Psoas muscle (tissue), 8 donors: Measurements from ENCODE around the gene SLC2A13. TPM values are rescaled to one million over a fixed set of nuclear protein-coding genes. Genes with fewer than 3 reads are reported as not detected.
"Not testable (repeated sequence)": the region's sequence is repeated elsewhere in the genome, so short reads cannot be mapped to it uniquely, and the experiment has no call there.

Experiments
- ATAC-seq, 4 donors: fragments of 200-7000 bp; cut with Tn5 transposase; one replicate each; pipeline ENCODE4 v1.9.1; 2020; ENCODE audit warnings: moderate library complexity in 3 of 4, mild to moderate bottlenecking in 2 of 4
- DNase-seq, 2 donors: peaks; one replicate each; pipeline ENCODE4 v3.0.0-alpha.2; 2020
- H3K27ac ChIP-seq: fragments of 200-600 bp; one replicate; pipeline ENCODE4 v1.8.0; 2022
- H3K27me3 ChIP-seq, 3 donors: fragments of 200-600 bp in 1 of 3; one replicate each; pipeline versions ENCODE4 v1.6.1 to v1.8.0; 2013 to 2022; ENCODE audit warnings: low read length in 2 of 3, mild to moderate bottlenecking in 2 of 3, moderate library complexity in 1 of 3; ENCODE audit not compliant: insufficient read depth in 3 of 3
- H3K36me3 ChIP-seq, 2 donors: fragments of 200-600 bp in 1 of 2; one replicate each; pipeline versions ENCODE4 v1.6.1 to v1.8.0; 2013 to 2022; ENCODE audit warnings: low read depth in 1 of 2, mild to moderate bottlenecking in 1 of 2, moderate library complexity in 1 of 2; ENCODE audit not compliant: insufficient read depth in 1 of 2
- H3K4me1 ChIP-seq: fragments of 200-600 bp; one replicate; pipeline ENCODE4 v1.8.0; 2022
- H3K4me3 ChIP-seq: fragments of 200-600 bp; one replicate; pipeline ENCODE4 v1.8.0; 2022; ENCODE audit warnings: mild to moderate bottlenecking
- H3K9me3 ChIP-seq: fragments of 200-600 bp; one replicate; pipeline ENCODE4 v1.8.0; 2022
- CTCF ChIP-seq: fragments of 200-600 bp; IDR thresholded peaks from one replicate; pipeline ENCODE4 v1.8.0; 2022; ENCODE audit warnings: antibody characterized with exemption
- WGBS, 3 donors: extraction: QIAGEN DNeasy Blood & Tissue Kit; methylation state at CpG; one replicate each; pipeline versions ENCODE4 v1.1.6 to v1.1.7; 2013; 5-methylcytosine and 5-hydroxymethylcytosine counted together
- intact Hi-C, 2 donors: fragments of 100-400 bp; cut with DNase I; formaldehyde crosslinking; loops; one replicate each; pipeline versions ENCODE4 v1.11.0 to v1.14.2; 2022
- polyA plus RNA-seq, 3 donors: library from polyadenylated mRNA; stranded (reverse); fragments of 200-250 nt; gene quantifications; one replicate each; pipeline ENCODE4 v1.2.3, GENCODE V29; 2013
- total RNA-seq, 4 donors: library from RNA; stranded (reverse); fragmentation: NEBNext Ultra II Directional in 2 of 4; extraction: Animal tissue kit (Norgen Biotek cat#: 25700) in 2 of 4; gene quantifications; one replicate each; pipeline versions ENCODE4 v1.2.1 to v1.2.4, GENCODE V29; 2021 to 2023
- donor health status: healthy with polysubstance abuse.
- donor health status: DM: no; HTN: no; CAD: no; lungs with moderate emphysema.
- donor health status: Bipolar disorder and iron deficiency.
- donor health status: healthy.
- donor health status: DM: yes; HTN: yes; CAD: no.
- donor health status: DM: no; HTN: no; CAD: no.
- donor health status: DM: no; HTN: no; CAD: no.
- donor health status: DM: yes; HTN: yes; CAD: no.

SLC2A13 gene
- total and polyA plus RNA-seq, 7 donors = 0.39 to 1.7 (median 0.95) TPM

- no peak for ATAC-seq
- Histone ChIP-seq H3K36me3 (no peaks in the 10 kb centered on the region), H3K9me3 (no peaks in the 10 kb centered on the region), H3K27me3 (no peaks in the 10 kb centered on the region), H3K4me3 (no peak overlapping the region), H3K27ac (no peak overlapping the region), H3K4me1 (no peaks in the 10 kb centered on the region)
- intact Hi-C loops = no loop called here
- no peak for TF ChIP-seq CTCF
- DNase-seq = no peak
These were observed 71.7 kb downstream of the SLC2A13 start for GRCh38 chr12:40034156-40034555.

GRCh38 chr12:40033242-40033630, 72.6 kb downstream of the SLC2A13 start:
- no peaks in the 10 kb centered on the region for H3K4me1 ChIP-seq
- DNase-seq (no peak), ATAC-seq (no peak)
- H3K27ac ChIP-seq = no peak overlapping the region
- H3K9me3 ChIP-seq = no peaks in the 10 kb centered on the region
- intact Hi-C loops = no loop called here
- no peak overlapping the region for H3K4me3 ChIP-seq
- no peak for TF ChIP-seq CTCF
- H3K36me3 ChIP-seq = no peaks in the 10 kb centered on the region
- no peaks in the 10 kb centered on the region for H3K27me3 ChIP-seq

DNA sequence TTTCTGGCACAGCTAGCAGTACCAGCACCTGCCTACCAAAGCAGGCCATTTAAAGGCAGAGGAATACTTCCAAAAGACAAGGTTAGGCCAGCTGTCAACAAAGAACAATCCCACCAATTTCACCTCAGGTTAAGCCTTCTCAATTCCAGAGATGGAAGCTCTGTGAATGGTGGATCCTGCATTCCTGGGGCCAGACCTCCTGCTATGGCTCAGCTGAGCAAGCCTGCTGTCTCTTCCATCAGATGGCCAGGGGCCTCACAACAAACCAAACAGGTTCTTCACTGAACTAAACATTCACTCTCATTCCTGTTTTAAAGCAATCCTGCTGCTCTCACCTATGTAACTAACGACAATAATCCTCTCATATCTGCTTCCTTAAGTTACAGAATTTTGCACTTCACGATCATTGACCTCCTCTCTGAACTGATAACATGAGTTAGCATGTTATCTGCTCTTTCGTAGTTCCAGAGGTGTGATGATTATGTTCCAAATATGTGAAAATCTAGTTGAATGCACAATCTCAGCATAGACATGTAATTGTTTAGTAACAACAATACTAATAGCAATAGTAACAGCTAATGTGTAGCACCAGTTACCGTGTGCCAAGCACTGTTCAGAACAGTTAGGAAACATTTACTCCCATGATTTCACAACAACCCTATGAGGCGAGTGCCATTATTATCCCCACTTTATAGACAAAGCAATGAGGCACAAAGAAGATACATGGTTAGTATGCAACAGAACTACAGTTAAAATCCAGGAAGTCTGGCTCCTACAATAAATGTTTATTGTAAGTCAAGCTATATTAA, 73.2 kb downstream of the SLC2A13 start:
- DNase-seq (no peak), ATAC-seq (no peak)
- Histone ChIP-seq H3K27ac (no peak overlapping the region), H3K9me3 (no peaks in the 10 kb centered on the region), H3K27me3 (no peaks in the 10 kb centered on the region), H3K4me1 (no peaks in the 10 kb centered on the region), H3K36me3 (no peaks in the 10 kb centered on the region), H3K4me3 (no peak overlapping the region)
- intact Hi-C loops = no loop called here
- 88 to 93% (median 92%) methylated on average over 5 of the region's 5 CpGs for WGBS, 3 donors
- TF ChIP-seq CTCF = no peak

DNA sequence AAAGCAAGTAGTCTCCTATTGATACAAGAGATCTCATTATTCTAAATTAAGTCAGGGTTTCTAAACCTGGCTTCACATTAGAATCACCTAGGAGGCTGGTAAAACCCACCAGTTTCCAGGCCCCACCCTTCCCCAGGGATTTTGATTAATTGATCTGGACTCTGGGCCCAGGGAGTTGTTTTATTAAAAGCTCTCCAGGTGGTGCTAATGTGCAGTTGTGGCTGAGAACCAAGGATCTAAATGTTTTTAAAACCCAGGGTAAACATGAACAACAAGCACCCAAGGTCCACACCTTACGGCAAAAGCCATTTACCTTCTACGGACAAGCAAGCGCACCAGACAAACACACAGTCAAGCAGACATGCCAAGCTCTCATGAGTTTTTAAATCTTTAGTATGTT, 73.9 kb downstream of the SLC2A13 start:
- DNase-seq (no peak), ATAC-seq (no peak)
- H3K4me1 ChIP-seq = no peaks in the 10 kb centered on the region
- H3K9me3 ChIP-seq = no peaks in the 10 kb centered on the region
- no peak overlapping the region for H3K27ac ChIP-seq
- intact Hi-C loops = no loop called here
- no peaks in the 10 kb centered on the region for H3K36me3 ChIP-seq
- H3K27me3 ChIP-seq = no peaks in the 10 kb centered on the region
- TF ChIP-seq CTCF = no peak
- 95 to 99% (median 98%) methylated on average over 3 of the region's 3 CpGs for WGBS, 3 donors
- no peak overlapping the region for H3K4me3 ChIP-seq

DNA sequence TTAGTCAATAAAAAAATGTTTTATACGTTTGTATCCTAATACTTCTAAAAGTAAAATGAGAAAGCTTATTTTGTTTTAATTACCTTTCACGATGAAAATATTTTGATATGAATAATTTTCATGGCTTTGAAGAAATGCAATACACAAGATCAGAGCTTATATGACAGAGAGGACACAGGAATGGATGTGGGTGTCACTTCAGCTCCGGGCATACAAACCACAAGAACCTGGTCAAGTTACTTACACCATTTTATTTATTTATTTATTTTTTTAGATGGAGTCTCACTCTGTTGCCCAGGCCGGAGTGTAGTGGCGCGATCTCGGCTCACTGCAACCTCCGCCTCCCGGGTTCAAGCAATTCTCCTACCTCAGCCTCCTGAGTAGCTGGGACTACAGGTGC, 74.9 kb downstream of the SLC2A13 start:
- H3K4me3 ChIP-seq, ATAC-seq, H3K27me3 ChIP-seq, H3K36me3 ChIP-seq, H3K4me1 ChIP-seq, H3K9me3 ChIP-seq, DNase-seq, intact Hi-C loops, H3K27ac ChIP-seq: not testable (repeated sequence)
- WGBS, 3 donors = 85 to 95% (median 85%) methylated on average over 9 of the region's 9 CpGs
